ENCODE results near the gene LAMA3. TPM values are rescaled to one million over a fixed set of nuclear protein-coding genes. Genes with fewer than 3 reads are reported as not detected.

The LAMA3 gene
- total RNA-seq, 2 donors from 2014 or later, result 30.1 to 34.2 TPM

- TF ChIP-seq, protein P1, sequence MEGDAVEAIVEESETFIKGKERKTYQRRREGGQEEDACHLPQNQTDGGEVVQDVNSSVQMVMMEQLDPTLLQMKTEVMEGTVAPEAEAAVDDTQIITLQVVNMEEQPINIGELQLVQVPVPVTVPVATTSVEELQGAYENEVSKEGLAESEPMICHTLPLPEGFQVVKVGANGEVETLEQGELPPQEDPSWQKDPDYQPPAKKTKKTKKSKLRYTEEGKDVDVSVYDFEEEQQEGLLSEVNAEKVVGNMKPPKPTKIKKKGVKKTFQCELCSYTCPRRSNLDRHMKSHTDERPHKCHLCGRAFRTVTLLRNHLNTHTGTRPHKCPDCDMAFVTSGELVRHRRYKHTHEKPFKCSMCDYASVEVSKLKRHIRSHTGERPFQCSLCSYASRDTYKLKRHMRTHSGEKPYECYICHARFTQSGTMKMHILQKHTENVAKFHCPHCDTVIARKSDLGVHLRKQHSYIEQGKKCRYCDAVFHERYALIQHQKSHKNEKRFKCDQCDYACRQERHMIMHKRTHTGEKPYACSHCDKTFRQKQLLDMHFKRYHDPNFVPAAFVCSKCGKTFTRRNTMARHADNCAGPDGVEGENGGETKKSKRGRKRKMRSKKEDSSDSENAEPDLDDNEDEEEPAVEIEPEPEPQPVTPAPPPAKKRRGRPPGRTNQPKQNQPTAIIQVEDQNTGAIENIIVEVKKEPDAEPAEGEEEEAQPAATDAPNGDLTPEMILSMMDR (IDR thresholded peaks at IDR 0.05), result no peak
- H3K9me3 ChIP-seq, result no peaks in the 10 kb centered on the region
- no peaks in the 10 kb centered on the region for H3K27me3 ChIP-seq (replicated peaks; ENCODE audit: insufficient read depth)
- DNase-seq (ENCODE audit: low spot score) (no peak), ATAC-seq (ENCODE audit: insufficient number of reproducible peaks, low FRiP score, low read depth) (no peak)
- no peak overlapping the region for H3K27ac ChIP-seq
- H3K4me3 ChIP-seq, result no peak overlapping the region
- no peaks in the 10 kb centered on the region for H3K4me1 ChIP-seq (ENCODE audit: control insufficient read depth in 1 of 2, low read depth in 2 of 2)
- no peaks in the 10 kb centered on the region for H3K36me3 ChIP-seq
Measured at GRCh38 chr18:23772327-23773024, 83.2 kb downstream of the LAMA3 start.

DNA sequence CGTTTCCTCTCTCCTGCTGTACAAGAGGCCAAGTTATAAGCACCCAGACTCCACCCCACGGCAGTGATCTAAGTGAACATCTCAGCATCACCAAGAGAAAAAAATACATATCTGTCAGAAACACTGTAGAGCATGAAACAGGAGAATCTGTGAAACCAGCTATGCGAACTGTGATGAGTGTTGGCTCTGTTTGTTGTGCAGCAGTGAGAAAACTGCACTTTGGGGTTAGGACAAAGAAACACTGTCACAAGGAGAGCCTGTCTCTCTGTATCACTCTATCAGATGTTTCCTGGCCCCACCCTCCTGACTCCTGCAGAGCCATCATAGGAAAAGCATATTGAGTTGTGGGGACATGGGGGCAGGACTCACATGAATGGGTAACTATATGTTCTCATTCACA, 87.1 kb downstream of the LAMA3 start:
- Histone ChIP-seq H3K4me3 (no peak overlapping the region), H3K27ac (no peak overlapping the region), H3K9me3 (no peaks in the 10 kb centered on the region), H3K4me1 (ENCODE audit: control insufficient read depth in 1 of 2, low read depth in 2 of 2) (no peaks in the 10 kb centered on the region), H3K27me3 (replicated peaks; ENCODE audit: insufficient read depth) (no peaks in the 10 kb centered on the region), H3K36me3 (no peaks in the 10 kb centered on the region)
- ATAC-seq (ENCODE audit: insufficient number of reproducible peaks, low FRiP score, low read depth), result no peak
- TF ChIP-seq, protein P1 (IDR thresholded peaks at IDR 0.05), result no peak
- no peak for DNase-seq (ENCODE audit: low spot score)

- TF ChIP-seq, protein P1 (IDR thresholded peaks at IDR 0.05), result no peak
- H3K27ac ChIP-seq, result no peak overlapping the region
Measured at GRCh38 chr18:23778828-23779227, 89.6 kb downstream of the LAMA3 start.

DNA sequence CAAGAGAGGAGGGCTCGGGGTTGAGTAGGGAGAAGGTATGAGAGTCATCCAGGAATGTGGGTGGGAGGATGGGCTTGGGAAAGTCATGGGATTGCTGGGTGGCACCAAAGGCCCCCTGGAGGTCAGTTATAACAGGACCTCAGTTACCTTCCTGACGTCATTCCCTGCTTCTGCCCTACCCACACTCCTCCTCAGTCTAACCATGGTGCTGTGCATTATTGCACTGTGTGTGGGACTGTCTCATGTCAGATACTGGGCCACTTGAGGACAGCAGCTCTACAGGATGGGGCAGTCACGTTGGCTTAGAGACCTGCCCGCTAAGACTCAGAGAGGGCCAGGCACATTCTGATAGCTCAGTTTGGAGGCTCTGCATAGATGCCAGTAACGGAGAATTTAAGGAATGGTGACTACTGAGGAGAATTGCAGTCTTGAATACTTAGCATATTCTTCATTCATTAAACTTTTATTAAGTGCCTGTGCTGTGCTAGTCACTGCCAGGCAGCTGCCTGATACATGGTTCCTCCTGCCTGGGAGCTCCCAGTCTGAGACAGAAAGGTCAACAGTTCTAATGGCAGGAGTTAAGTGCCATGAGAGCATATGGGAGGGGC, 90.5 kb downstream of the LAMA3 start:
- Histone ChIP-seq H3K9me3 (no peaks in the 10 kb centered on the region), H3K27ac (no peak overlapping the region), H3K4me3 (no peak overlapping the region), H3K27me3 (replicated peaks; ENCODE audit: insufficient read depth) (no peaks in the 10 kb centered on the region), H3K4me1 (ENCODE audit: control insufficient read depth in 1 of 2, low read depth in 2 of 2) (no peaks in the 10 kb centered on the region), H3K36me3 (no peaks in the 10 kb centered on the region)
- DNase-seq (ENCODE audit: low spot score), result no peak
- no peak for ATAC-seq (ENCODE audit: insufficient number of reproducible peaks, low FRiP score, low read depth)
- TF ChIP-seq, protein P1 (IDR thresholded peaks at IDR 0.05), result no peak

More at GRCh38 chr18:23778828-23779227, 89.6 kb downstream of the LAMA3 start:
- Histone ChIP-seq H3K4me1 (ENCODE audit: control insufficient read depth in 1 of 2, low read depth in 2 of 2) (no peaks in the 10 kb centered on the region), H3K4me3 (no peak overlapping the region), H3K9me3 (no peaks in the 10 kb centered on the region), H3K36me3 (no peaks in the 10 kb centered on the region), H3K27me3 (replicated peaks; ENCODE audit: insufficient read depth) (no peaks in the 10 kb centered on the region)
- no peak for ATAC-seq (ENCODE audit: insufficient number of reproducible peaks, low FRiP score, low read depth)
- DNase-seq (ENCODE audit: low spot score), result no peak

- TF ChIP-seq, protein P1 (IDR thresholded peaks at IDR 0.05), result no peak
- Histone ChIP-seq H3K4me1 (ENCODE audit: control insufficient read depth in 1 of 2, low read depth in 2 of 2) (no peaks in the 10 kb centered on the region), H3K4me3 (no peak overlapping the region), H3K27me3 (replicated peaks; ENCODE audit: insufficient read depth) (no peaks in the 10 kb centered on the region), H3K27ac (no peak overlapping the region), H3K9me3 (peaks cover 11% of the 10 kb centered on the region), H3K36me3 (no peaks in the 10 kb centered on the region)
- ATAC-seq (ENCODE audit: insufficient number of reproducible peaks, low FRiP score, low read depth) (no peak), DNase-seq (ENCODE audit: low spot score) (no peak)
Measured at GRCh38 chr18:23784832-23785245, 95.6 kb downstream of the LAMA3 start.
